SK-N-SH treated with all-trans-retinoic acid at 6 μM for 48 hours (cell line): Measurements from ENCODE around the gene EHD1.

Source experiments
- ATAC-seq: fragments of 200-7000 bp; cut with Tn5 transposase; 3 replicates; pipeline ENCODE4 v1.9.1; 2020; ENCODE audit warnings: mild to moderate bottlenecking, moderate library complexity
- ARNTL ChIP-seq: fragments of 450-650 bp; formaldehyde crosslinking; IDR thresholded peaks from 2 replicates; pipeline ENCODE4 v1.5.0; 2020; ENCODE audit warnings: low read depth, mild to moderate bottlenecking, moderate library complexity, borderline replicate concordance
- BACH2 ChIP-seq: fragments of 250-450 bp; sonication (Bioruptor Pico); IDR thresholded peaks from 2 replicates; pipeline ENCODE4 v1.9.0; 2021; ENCODE audit warnings: mild to moderate bottlenecking, borderline replicate concordance
- CSDC2 ChIP-seq: fragments of 250-450 bp; sonication (Bioruptor Pico); IDR thresholded peaks from 2 replicates; pipeline ENCODE4 v1.5.0; 2020; ENCODE audit warnings: mild to moderate bottlenecking, moderate library complexity
- ESRRG ChIP-seq: fragments of 250-450 bp; sonication (Bioruptor Pico); IDR thresholded peaks from 2 replicates; pipeline ENCODE4 v1.6.1; 2021; ENCODE audit warnings: mild to moderate bottlenecking
- GLIS3 ChIP-seq: fragments of 250-450 bp; sonication (Bioruptor Pico); IDR thresholded peaks from 2 replicates; pipeline ENCODE4 v1.5.0; 2020; ENCODE audit warnings: mild to moderate bottlenecking, moderate library complexity
- OSR1 ChIP-seq: fragments of 250-450 bp; sonication (Bioruptor Pico); IDR thresholded peaks from 2 replicates; pipeline ENCODE4 v1.8.0; 2022; ENCODE audit warnings: moderate library complexity, mild to moderate bottlenecking, inconsistent platforms
- PPARA ChIP-seq: fragments of 250-450 bp; sonication (Bioruptor Pico); IDR thresholded peaks from 2 replicates; pipeline ENCODE4 v1.5.0; 2020; ENCODE audit warnings: mild to moderate bottlenecking, borderline replicate concordance
- RARB ChIP-seq: fragments of 250-450 bp; sonication (Bioruptor Pico); IDR thresholded peaks from 2 replicates; pipeline ENCODE4 v1.8.0; 2021; ENCODE audit warnings: mild to moderate bottlenecking, moderate library complexity
- SNAI2 ChIP-seq: fragments of 250-450 bp; sonication (Bioruptor Pico); IDR thresholded peaks from 2 replicates; pipeline ENCODE4 v1.5.0; 2020; ENCODE audit warnings: mild to moderate bottlenecking, moderate library complexity
- TCF4 ChIP-seq: fragments of 250-450 bp; sonication (Bioruptor Pico); IDR thresholded peaks from 2 replicates; pipeline ENCODE4 v1.8.0; 2021; ENCODE audit warnings: mild to moderate bottlenecking, moderate library complexity, borderline replicate concordance
- TOX ChIP-seq: fragments of 250-450 bp; sonication (Bioruptor Pico); IDR thresholded peaks from 2 replicates; pipeline ENCODE4 v1.8.0; 2021; ENCODE audit warnings: mild to moderate bottlenecking, moderate library complexity, borderline replicate concordance
- ZC3H10 ChIP-seq: fragments of 250-450 bp; sonication (Bioruptor Pico); IDR thresholded peaks from 2 replicates; pipeline ENCODE4 v1.5.1; 2021; ENCODE audit warnings: mild to moderate bottlenecking, moderate library complexity
- ZFP3 ChIP-seq: fragments of 250-450 bp; sonication (Bioruptor Pico); IDR thresholded peaks from 2 replicates; pipeline ENCODE4 v1.5.0; 2020; ENCODE audit warnings: mild to moderate bottlenecking, moderate library complexity
- ZNF565 ChIP-seq: fragments of 450-650 bp; formaldehyde crosslinking; conservative IDR thresholded peaks from 2 replicates; pipeline ENCODE4 v1.5.0; 2020; ENCODE audit warnings: low read depth, mild to moderate bottlenecking, moderate library complexity
- ZNF8 ChIP-seq: fragments of 450-650 bp; formaldehyde crosslinking; IDR thresholded peaks from 2 replicates; pipeline ENCODE4 v1.5.0; 2020; ENCODE audit warnings: mild to moderate bottlenecking, moderate library complexity
- TF ChIP-seq, protein P1 (sequence below): fragments of 250-450 bp; sonication (Bioruptor Pico); IDR thresholded peaks from 2 replicates; pipeline ENCODE4 v1.8.0; 2020; ENCODE audit warnings: mild to moderate bottlenecking, moderate library complexity, borderline replicate concordance
- TF ChIP-seq, protein P2 (sequence below): fragments of 250-450 bp; sonication (Bioruptor Pico); IDR thresholded peaks from 2 replicates; pipeline ENCODE4 v1.5.0; 2020; ENCODE audit warnings: mild to moderate bottlenecking, moderate library complexity
- TF ChIP-seq, protein P3 (sequence below): fragments of 250-450 bp; sonication (Bioruptor Pico); IDR thresholded peaks from 2 replicates; pipeline ENCODE4 v1.8.0; 2021; ENCODE audit warnings: low read depth, mild to moderate bottlenecking, moderate library complexity, borderline replicate concordance
- TF ChIP-seq, protein P4 (sequence below): fragments of 250-450 bp; sonication (Bioruptor Pico); IDR thresholded peaks from 2 replicates; pipeline ENCODE4 v1.5.1; 2021; ENCODE audit warnings: mild to moderate bottlenecking, moderate library complexity
- TF ChIP-seq, protein P5 (sequence below): fragments of 250-450 bp; sonication (Bioruptor Pico); IDR thresholded peaks from 2 replicates; pipeline ENCODE4 v1.5.1; 2020; ENCODE audit warnings: low read depth, mild to moderate bottlenecking, moderate library complexity

EHD1 gene

DNA sequence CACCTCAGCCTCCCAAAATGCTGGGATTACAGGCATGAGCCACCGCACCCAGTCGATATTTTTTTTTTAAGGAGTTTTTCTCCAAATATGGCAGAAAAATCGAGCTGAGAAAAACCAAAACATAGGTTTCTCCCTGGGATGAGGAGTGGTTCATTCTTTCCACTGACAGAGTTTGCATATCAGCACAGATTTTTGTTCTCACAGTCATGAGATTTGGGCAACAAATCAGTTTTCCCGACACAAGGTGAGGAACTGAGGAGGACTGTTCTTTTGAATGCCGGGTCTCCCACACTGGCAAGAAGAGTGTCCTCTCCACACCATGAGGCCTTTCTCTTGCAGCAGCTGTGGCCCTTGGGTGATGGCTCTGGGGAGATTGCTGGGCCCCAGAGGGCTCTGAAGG is 3.8 kb upstream of the EHD1 start:
- TF ChIP-seq RARB (CRISPR knock-in tag): no peak
- TF ChIP-seq ZNF8 (CRISPR knock-in tag): no peak
- TF ChIP-seq, protein P1, sequence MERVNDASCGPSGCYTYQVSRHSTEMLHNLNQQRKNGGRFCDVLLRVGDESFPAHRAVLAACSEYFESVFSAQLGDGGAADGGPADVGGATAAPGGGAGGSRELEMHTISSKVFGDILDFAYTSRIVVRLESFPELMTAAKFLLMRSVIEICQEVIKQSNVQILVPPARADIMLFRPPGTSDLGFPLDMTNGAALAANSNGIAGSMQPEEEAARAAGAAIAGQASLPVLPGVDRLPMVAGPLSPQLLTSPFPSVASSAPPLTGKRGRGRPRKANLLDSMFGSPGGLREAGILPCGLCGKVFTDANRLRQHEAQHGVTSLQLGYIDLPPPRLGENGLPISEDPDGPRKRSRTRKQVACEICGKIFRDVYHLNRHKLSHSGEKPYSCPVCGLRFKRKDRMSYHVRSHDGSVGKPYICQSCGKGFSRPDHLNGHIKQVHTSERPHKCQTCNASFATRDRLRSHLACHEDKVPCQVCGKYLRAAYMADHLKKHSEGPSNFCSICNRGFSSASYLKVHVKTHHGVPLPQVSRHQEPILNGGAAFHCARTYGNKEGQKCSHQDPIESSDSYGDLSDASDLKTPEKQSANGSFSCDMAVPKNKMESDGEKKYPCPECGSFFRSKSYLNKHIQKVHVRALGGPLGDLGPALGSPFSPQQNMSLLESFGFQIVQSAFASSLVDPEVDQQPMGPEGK (CRISPR knock-in tag): no peak
- TF ChIP-seq, protein P2, sequence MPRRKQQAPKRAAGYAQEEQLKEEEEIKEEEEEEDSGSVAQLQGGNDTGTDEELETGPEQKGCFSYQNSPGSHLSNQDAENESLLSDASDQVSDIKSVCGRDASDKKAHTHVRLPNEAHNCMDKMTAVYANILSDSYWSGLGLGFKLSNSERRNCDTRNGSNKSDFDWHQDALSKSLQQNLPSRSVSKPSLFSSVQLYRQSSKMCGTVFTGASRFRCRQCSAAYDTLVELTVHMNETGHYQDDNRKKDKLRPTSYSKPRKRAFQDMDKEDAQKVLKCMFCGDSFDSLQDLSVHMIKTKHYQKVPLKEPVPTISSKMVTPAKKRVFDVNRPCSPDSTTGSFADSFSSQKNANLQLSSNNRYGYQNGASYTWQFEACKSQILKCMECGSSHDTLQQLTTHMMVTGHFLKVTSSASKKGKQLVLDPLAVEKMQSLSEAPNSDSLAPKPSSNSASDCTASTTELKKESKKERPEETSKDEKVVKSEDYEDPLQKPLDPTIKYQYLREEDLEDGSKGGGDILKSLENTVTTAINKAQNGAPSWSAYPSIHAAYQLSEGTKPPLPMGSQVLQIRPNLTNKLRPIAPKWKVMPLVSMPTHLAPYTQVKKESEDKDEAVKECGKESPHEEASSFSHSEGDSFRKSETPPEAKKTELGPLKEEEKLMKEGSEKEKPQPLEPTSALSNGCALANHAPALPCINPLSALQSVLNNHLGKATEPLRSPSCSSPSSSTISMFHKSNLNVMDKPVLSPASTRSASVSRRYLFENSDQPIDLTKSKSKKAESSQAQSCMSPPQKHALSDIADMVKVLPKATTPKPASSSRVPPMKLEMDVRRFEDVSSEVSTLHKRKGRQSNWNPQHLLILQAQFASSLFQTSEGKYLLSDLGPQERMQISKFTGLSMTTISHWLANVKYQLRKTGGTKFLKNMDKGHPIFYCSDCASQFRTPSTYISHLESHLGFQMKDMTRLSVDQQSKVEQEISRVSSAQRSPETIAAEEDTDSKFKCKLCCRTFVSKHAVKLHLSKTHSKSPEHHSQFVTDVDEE: no peak
- TF ChIP-seq, protein P3, sequence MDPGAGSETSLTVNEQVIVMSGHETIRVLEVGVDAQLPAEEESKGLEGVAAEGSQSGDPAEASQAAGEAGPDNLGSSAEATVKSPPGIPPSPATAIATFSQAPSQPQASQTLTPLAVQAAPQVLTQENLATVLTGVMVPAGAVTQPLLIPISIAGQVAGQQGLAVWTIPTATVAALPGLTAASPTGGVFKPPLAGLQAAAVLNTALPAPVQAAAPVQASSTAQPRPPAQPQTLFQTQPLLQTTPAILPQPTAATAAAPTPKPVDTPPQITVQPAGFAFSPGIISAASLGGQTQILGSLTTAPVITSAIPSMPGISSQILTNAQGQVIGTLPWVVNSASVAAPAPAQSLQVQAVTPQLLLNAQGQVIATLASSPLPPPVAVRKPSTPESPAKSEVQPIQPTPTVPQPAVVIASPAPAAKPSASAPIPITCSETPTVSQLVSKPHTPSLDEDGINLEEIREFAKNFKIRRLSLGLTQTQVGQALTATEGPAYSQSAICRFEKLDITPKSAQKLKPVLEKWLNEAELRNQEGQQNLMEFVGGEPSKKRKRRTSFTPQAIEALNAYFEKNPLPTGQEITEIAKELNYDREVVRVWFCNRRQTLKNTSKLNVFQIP (CRISPR knock-in tag): no peak
- TF ChIP-seq ZC3H10: no peak
- no peak for TF ChIP-seq TCF4 (CRISPR knock-in tag)
- no peak for TF ChIP-seq GLIS3 (CRISPR knock-in tag)
- TF ChIP-seq, protein P4, sequence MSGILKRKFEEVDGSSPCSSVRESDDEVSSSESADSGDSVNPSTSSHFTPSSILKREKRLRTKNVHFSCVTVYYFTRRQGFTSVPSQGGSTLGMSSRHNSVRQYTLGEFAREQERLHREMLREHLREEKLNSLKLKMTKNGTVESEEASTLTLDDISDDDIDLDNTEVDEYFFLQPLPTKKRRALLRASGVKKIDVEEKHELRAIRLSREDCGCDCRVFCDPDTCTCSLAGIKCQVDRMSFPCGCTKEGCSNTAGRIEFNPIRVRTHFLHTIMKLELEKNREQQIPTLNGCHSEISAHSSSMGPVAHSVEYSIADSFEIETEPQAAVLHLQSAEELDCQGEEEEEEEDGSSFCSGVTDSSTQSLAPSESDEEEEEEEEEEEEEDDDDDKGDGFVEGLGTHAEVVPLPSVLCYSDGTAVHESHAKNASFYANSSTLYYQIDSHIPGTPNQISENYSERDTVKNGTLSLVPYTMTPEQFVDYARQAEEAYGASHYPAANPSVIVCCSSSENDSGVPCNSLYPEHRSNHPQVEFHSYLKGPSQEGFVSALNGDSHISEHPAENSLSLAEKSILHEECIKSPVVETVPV (CRISPR knock-in tag): no peak
- TF ChIP-seq TOX (CRISPR knock-in tag): no peak
- no peak for TF ChIP-seq ZNF565
- TF ChIP-seq OSR1 (CRISPR knock-in tag): no peak
- no peak for TF ChIP-seq ZFP3 (CRISPR knock-in tag)
- TF ChIP-seq ARNTL (CRISPR knock-in tag): no peak
- TF ChIP-seq ESRRG: no peak
- TF ChIP-seq BACH2 (CRISPR knock-in tag): no peak
- TF ChIP-seq, protein P5, sequence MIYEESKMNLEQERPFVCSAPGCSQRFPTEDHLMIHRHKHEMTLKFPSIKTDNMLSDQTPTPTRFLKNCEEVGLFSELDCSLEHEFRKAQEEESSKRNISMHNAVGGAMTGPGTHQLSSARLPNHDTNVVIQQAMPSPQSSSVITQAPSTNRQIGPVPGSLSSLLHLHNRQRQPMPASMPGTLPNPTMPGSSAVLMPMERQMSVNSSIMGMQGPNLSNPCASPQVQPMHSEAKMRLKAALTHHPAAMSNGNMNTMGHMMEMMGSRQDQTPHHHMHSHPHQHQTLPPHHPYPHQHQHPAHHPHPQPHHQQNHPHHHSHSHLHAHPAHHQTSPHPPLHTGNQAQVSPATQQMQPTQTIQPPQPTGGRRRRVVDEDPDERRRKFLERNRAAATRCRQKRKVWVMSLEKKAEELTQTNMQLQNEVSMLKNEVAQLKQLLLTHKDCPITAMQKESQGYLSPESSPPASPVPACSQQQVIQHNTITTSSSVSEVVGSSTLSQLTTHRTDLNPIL (CRISPR knock-in tag): no peak
- no peak for TF ChIP-seq PPARA (CRISPR knock-in tag)
- TF ChIP-seq SNAI2 (CRISPR knock-in tag): no peak
- ATAC-seq: no peak

DNA sequence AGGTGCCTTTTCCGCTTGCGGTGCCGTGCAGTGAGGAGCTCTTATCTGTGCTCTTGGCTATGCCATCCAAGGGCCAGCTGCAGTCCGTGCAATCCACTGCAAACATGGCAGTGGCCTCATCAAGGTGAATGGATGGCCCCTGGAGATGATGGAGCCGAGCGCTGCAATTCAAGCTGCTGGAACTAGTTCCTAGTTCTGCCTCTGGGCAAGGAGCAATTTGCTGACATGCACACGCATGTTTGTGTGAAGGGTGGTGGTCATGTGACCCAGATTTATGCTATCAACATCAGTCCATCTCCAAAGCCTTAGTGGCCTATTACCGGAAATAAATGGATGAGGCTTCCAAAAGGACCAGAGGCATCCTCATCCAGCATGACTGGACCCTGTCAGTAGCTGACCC is 3.1 kb upstream of the EHD1 start:
- TF ChIP-seq CSDC2 (CRISPR knock-in tag) (no peak), OSR1 (CRISPR knock-in tag) (no peak), PPARA (CRISPR knock-in tag) (no peak)
- ATAC-seq: no peak

DNA sequence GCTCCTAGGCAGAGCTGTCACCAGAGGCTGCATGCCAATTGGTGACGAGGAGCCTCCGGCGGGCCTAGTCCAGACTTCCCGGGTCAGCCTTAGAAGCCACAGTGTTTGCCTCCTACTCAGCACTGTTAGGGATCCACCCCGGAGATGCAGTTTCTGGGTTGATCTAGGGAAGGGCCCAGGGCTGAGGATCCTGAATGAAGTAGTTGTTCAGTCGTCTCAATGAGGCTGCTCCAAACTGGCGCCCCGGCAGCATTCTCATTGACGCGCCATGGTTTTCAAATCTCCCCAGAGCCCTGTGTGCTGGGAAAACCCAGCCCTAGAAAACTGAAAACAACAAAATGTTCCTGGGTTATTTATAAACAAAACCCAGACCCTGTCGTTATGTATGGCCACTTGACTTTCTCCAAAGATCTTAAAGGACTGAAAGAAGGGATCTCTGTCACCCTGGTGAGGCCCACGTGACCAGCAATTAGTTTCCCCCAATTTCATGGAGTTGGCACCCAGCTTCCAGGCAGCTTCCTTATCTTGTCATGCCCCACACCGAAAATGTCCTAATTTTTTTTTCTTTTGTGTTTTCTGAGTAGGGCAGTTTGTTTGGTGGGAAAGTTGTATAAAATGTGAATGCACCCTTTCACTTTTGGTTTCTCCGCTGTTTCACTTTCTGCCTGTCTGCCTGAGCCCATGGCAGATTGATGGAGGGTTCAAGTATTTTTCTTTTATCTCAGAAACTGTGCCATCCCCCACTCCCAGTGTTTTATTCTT is 2.0 kb upstream of the EHD1 start:
- no peak for ATAC-seq
- TF ChIP-seq, protein P2: no peak
- no peak for TF ChIP-seq ZNF8 (CRISPR knock-in tag)
- no peak for TF ChIP-seq OSR1 (CRISPR knock-in tag)
- no peak for TF ChIP-seq ZC3H10
- TF ChIP-seq BACH2 (CRISPR knock-in tag): no peak
- no peak for TF ChIP-seq SNAI2 (CRISPR knock-in tag)
- TF ChIP-seq, protein P4 (CRISPR knock-in tag): no peak
- no peak for TF ChIP-seq ZNF565
- TF ChIP-seq, protein P3 (CRISPR knock-in tag): no peak
- no peak for TF ChIP-seq CSDC2 (CRISPR knock-in tag)
- no peak for TF ChIP-seq TCF4 (CRISPR knock-in tag)
